Liver (tissue), 3 donors: Measurements from ENCODE around the gene SRSF2.

ENCODE experiments used
- CTCF ChIP-seq: fragments of 150-350 bp; IDR thresholded peaks from 2 replicates; pipeline ENCODE4 v1.5.1; 2017; ENCODE audit warnings: improper control_type of control experiment, low read depth, low read length; ENCODE audit not compliant: missing input control
- RAD21 ChIP-seq, 2 donors: IDR thresholded peaks; 2 replicates each; pipeline ENCODE4 v1.6.1; 2016; ENCODE audit warnings: antibody characterized with exemption in 2 of 2, mild to moderate bottlenecking in 2 of 2
- SP1 ChIP-seq: IDR thresholded peaks from 2 replicates; pipeline ENCODE4 v1.6.1; 2018; ENCODE audit warnings: antibody characterized with exemption, mild to moderate bottlenecking
- donor health status: healthy.
- donor health status: healthy.

GRCh38 chr17:76757256-76757655, 20.1 kb upstream of the SRSF2 start:
- no peak for TF ChIP-seq RAD21 (IDR thresholded peaks at IDR 0.05)
- no peak for TF ChIP-seq CTCF
- TF ChIP-seq SP1, result no peak
